ENCODE data around the gene NCOA5.

Gene NCOA5

DNA sequence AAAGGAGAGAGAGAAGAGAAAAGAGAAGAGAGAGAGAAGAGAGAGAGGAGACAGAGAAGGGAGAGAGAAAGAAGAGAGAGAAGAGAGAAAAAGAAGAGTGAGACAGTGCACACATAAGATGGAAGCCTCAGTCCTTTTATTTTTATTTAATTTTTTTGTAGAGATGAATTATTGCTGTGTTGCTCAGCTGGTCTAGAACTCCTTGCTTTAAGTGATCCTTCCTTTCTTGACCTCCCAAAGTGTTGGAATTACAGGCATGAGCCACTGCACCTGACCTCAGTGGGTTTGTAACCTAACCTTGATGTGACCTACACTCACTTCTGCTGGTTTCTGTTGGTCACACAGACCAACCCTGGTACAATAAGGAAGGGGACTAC is 22.1 kb upstream of the NCOA5 start:
- H3K4me1 ChIP-seq (ENCODE audit: insufficient read depth, insufficient read length), result no peaks in the 10 kb centered on the region
- H3K9me3 ChIP-seq (ENCODE audit: insufficient read depth, low read length), result no peaks in the 10 kb centered on the region; the same call in 1 of the 2 replicates
- no peak overlapping the region for H3K4me3 ChIP-seq (ENCODE audit: insufficient read length, low read depth)
- peaks cover 35% of the 10 kb centered on the region for H3K27me3 ChIP-seq (ENCODE audit: insufficient read depth, insufficient read length)
- no peaks in the 10 kb centered on the region for H3K36me3 ChIP-seq (ENCODE audit: insufficient read depth, insufficient read length, low read length)
- DNase-seq (ENCODE audit: low read depth, low spot score), result no peak
- TF ChIP-seq SUZ12 (IDR thresholded peaks at IDR 0.05; ENCODE audit: extremely low read depth, insufficient read depth, insufficient read length), result no peak
- TF ChIP-seq ZNF274 (IDR thresholded peaks at IDR 0.05; ENCODE audit: low read depth, low read length), result no peak
- no peak for TF ChIP-seq YY1 (IDR thresholded peaks at IDR 0.05; ENCODE audit: insufficient read depth, insufficient read length)
- H3K9ac ChIP-seq (ENCODE audit: insufficient read length, low read depth), result no peak overlapping the region

DNA sequence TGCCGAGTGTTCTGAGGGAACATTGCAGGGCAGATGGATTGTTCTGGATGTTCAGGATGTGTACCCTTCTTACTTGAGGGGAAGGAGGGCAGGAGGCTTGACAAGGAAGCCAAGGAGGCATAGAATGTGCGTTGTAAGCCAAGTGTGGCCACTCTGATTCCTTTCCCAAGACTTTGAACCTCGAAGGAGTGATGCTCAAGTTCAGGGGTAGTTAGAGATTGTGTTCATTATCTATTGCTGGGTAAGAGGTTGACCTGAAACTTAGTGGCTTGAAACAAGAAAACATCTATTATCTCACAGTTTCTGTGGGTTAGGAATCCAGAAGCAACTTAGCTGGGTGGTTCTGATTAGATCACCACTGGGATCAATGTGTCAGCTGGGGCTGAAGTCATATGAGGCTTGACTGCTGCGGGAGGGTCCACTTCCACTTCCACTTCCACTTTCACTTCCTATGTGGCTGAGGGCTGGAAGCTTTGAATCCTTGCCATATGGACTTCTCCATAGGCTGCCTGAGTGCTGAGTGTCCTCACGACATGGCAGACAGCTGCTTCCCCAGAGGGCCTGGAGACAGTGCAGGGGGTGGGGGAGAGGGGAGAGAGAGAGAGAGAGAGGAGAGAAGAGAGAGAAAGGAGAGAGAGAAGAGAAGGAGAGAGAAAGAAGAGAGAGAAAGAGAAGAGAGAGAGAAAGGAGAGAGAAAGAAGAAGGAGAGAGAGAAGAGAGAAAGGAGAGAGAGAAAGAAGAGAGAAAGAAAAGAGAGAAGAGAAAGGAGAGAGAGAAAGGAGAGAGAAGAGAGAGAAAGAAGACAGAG is 21.5 kb upstream of the NCOA5 start:
- Histone ChIP-seq H3K4me3 (ENCODE audit: insufficient read length, low read depth) (no peak overlapping the region), H3K4me1 (ENCODE audit: insufficient read depth, insufficient read length) (no peaks in the 10 kb centered on the region), H3K9ac (ENCODE audit: insufficient read length, low read depth) (no peak overlapping the region), H3K27me3 (ENCODE audit: insufficient read depth, insufficient read length) (peaks cover 30% of the 10 kb centered on the region), H3K9me3 (ENCODE audit: insufficient read depth, low read length) (no peaks in the 10 kb centered on the region; the same call in 1 of the 2 replicates), H3K36me3 (ENCODE audit: insufficient read depth, insufficient read length, low read length) (no peaks in the 10 kb centered on the region)
- TF ChIP-seq ZNF274 (IDR thresholded peaks at IDR 0.05; ENCODE audit: low read depth, low read length), result no peak
- TF ChIP-seq SUZ12 (IDR thresholded peaks at IDR 0.05; ENCODE audit: extremely low read depth, insufficient read depth, insufficient read length), result no peak
- DNase-seq (ENCODE audit: low read depth, low spot score), result no peak

DNA sequence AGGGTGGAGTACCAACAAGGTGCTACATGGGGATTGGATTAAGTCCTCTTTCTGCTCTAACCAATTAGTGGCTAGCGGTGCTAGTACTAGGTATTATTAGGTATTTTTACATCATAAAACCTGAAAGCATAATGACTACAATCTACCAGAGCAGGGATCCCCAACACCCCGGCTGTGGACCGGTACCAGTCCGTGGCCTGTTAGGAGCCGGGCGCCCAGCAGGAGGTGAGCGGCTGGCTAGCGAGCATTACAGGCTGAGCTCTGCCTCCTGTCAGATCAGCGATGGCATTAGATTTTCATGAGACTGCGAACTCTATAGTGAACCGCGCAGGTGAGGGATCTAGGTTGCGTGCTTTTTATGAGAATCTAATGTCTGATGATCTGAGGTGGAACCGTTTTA is 19.2 kb upstream of the NCOA5 start:
- no peaks in the 10 kb centered on the region for H3K4me1 ChIP-seq (ENCODE audit: insufficient read depth, insufficient read length)
- H3K27me3 ChIP-seq (ENCODE audit: insufficient read depth, insufficient read length), result peaks cover 8% of the 10 kb centered on the region
- no peaks in the 10 kb centered on the region for H3K9me3 ChIP-seq (ENCODE audit: insufficient read depth, low read length)
- TF ChIP-seq ZNF274 (IDR thresholded peaks at IDR 0.05; ENCODE audit: low read depth, low read length) (no peak), YY1 (IDR thresholded peaks at IDR 0.05; ENCODE audit: insufficient read depth, insufficient read length) (no peak), SUZ12 (IDR thresholded peaks at IDR 0.05; ENCODE audit: extremely low read depth, insufficient read depth, insufficient read length) (no peak)
- DNase-seq (ENCODE audit: low read depth, low spot score), result no peak
- H3K4me3 ChIP-seq (ENCODE audit: insufficient read length, low read depth), result no peak overlapping the region
- no peaks in the 10 kb centered on the region for H3K36me3 ChIP-seq (ENCODE audit: insufficient read depth, insufficient read length, low read length)
- no peak overlapping the region for H3K9ac ChIP-seq (ENCODE audit: insufficient read length, low read depth)

DNA sequence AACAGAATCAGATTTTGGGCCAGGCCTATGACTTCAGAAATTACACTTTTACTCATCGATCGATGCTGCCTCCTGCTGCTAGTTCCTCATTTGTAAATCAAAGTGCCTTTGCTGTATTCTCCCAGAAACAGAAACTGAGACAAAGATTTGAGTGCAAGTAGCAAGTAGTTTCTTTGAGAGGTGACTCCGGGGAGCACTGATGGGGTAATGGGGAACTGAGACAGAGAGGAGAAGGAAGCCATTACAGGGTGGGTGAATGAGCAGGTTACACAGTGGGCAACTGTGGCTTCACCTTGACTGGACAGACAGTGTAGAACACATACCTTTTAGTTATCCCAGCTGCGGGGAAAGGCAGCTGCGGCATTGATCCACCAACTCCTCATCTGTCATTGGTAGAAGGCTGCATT is 18.7 kb upstream of the NCOA5 start:
- no peaks in the 10 kb centered on the region for H3K36me3 ChIP-seq (ENCODE audit: insufficient read depth, insufficient read length, low read length)
- H3K9me3 ChIP-seq (ENCODE audit: insufficient read depth, low read length), result no peaks in the 10 kb centered on the region
- no peak overlapping the region for H3K9ac ChIP-seq (ENCODE audit: insufficient read length, low read depth)
- H3K4me1 ChIP-seq (ENCODE audit: insufficient read depth, insufficient read length), result no peaks in the 10 kb centered on the region
- no peak for DNase-seq (ENCODE audit: low read depth, low spot score)
- H3K4me3 ChIP-seq (ENCODE audit: insufficient read length, low read depth), result no peak overlapping the region
- TF ChIP-seq ZNF274 (IDR thresholded peaks at IDR 0.05; ENCODE audit: low read depth, low read length), result no peak
- no peak for TF ChIP-seq YY1 (IDR thresholded peaks at IDR 0.05; ENCODE audit: insufficient read depth, insufficient read length)
- TF ChIP-seq SUZ12 (IDR thresholded peaks at IDR 0.05; ENCODE audit: extremely low read depth, insufficient read depth, insufficient read length), result no peak
- peaks cover 8% of the 10 kb centered on the region for H3K27me3 ChIP-seq (ENCODE audit: insufficient read depth, insufficient read length)

DNA sequence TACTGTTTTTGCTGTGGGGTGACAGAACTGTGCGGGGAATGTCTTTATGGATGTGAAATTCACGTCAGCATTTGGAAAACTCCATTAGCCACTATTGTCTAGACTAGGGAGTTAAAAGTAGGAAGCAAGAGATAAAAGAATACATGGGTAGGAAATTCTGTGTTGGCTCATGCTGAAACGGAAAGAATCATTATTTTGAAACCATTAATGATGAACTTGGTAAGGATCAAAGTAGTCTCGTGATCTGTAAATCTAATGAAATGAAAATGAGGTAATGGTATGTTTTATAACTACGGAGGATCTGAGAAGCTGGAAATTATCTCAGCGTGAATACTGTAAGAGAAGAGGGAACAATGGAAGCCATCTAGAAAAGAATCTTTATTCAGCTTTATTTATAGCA is 17.3 kb upstream of the NCOA5 start:
- H3K36me3 ChIP-seq (ENCODE audit: insufficient read depth, insufficient read length, low read length), result no peaks in the 10 kb centered on the region
- TF ChIP-seq ZNF274 (IDR thresholded peaks at IDR 0.05; ENCODE audit: low read depth, low read length), result no peak
- no peak for TF ChIP-seq SUZ12 (IDR thresholded peaks at IDR 0.05; ENCODE audit: extremely low read depth, insufficient read depth, insufficient read length)
- TF ChIP-seq YY1 (IDR thresholded peaks at IDR 0.05; ENCODE audit: insufficient read depth, insufficient read length), result no peak
- no peaks in the 10 kb centered on the region for H3K9me3 ChIP-seq (ENCODE audit: insufficient read depth, low read length)
- no peak overlapping the region for H3K9ac ChIP-seq (ENCODE audit: insufficient read length, low read depth)
- H3K4me1 ChIP-seq (ENCODE audit: insufficient read depth, insufficient read length), result no peaks in the 10 kb centered on the region
- H3K4me3 ChIP-seq (ENCODE audit: insufficient read length, low read depth), result no peak overlapping the region
- DNase-seq (ENCODE audit: low read depth, low spot score), result no peak
- H3K27me3 ChIP-seq (ENCODE audit: insufficient read depth, insufficient read length), result peaks cover 8% of the 10 kb centered on the region

DNA sequence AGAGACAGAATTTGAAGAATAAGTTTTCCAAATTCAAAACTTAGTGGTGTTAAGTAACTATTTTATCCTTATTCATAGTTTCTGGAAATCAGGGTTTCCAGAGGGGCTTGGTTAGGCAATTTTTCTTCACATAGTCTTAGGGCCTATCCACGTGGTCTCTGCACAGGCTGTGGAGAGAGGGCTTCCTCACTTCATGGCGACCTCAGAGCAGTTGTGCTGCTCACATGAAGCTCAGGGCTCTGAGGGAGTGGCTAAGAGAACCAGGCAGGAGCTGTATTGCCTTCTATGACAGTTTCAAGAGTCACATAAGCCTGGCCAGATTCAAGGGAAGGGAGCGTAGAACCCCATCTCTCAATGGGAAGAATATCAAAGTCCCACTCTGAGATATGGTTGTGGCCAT is 14.5 kb upstream of the NCOA5 start:
- no peak for DNase-seq (ENCODE audit: low read depth, low spot score)
- Histone ChIP-seq H3K9ac (ENCODE audit: insufficient read length, low read depth) (no peak overlapping the region), H3K36me3 (ENCODE audit: insufficient read depth, insufficient read length, low read length) (no peaks in the 10 kb centered on the region), H3K27me3 (ENCODE audit: insufficient read depth, insufficient read length) (no peaks in the 10 kb centered on the region), H3K4me3 (ENCODE audit: insufficient read length, low read depth) (no peak overlapping the region), H3K4me1 (ENCODE audit: insufficient read depth, insufficient read length) (no peaks in the 10 kb centered on the region), H3K9me3 (ENCODE audit: insufficient read depth, low read length) (no peaks in the 10 kb centered on the region)
- TF ChIP-seq YY1 (IDR thresholded peaks at IDR 0.05; ENCODE audit: insufficient read depth, insufficient read length) (no peak), ZNF274 (IDR thresholded peaks at IDR 0.05; ENCODE audit: low read depth, low read length) (no peak), SUZ12 (IDR thresholded peaks at IDR 0.05; ENCODE audit: extremely low read depth, insufficient read depth, insufficient read length) (no peak)

DNA sequence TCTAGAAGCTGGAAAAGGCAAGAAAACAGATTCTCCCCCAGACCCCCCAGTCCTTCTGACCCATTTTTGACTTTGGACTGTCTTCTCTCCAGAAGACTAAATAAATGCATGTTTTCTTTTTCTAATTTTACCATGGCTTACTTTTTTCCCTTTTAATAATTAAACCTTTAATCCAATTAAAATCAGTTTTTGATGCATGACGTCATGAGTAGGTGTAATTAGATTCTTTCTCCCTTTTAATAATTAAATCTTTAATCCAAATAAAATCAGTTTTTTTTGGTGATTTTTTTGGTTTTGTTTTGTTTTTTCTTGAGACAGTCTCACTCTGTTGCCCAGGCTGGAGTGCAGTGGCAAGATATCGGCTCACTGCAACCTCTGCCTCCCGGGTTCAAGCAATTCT is 13.2 kb upstream of the NCOA5 start:
- H3K9ac ChIP-seq (ENCODE audit: insufficient read length, low read depth), result no peak overlapping the region
- no peaks in the 10 kb centered on the region for H3K27me3 ChIP-seq (ENCODE audit: insufficient read depth, insufficient read length)
- H3K4me3 ChIP-seq (ENCODE audit: insufficient read length, low read depth), result no peak overlapping the region
- no peaks in the 10 kb centered on the region for H3K4me1 ChIP-seq (ENCODE audit: insufficient read depth, insufficient read length)
- H3K36me3 ChIP-seq (ENCODE audit: insufficient read depth, insufficient read length, low read length), result no peaks in the 10 kb centered on the region
- H3K9me3 ChIP-seq (ENCODE audit: insufficient read depth, low read length), result no peaks in the 10 kb centered on the region
- DNase-seq (ENCODE audit: low read depth, low spot score), result no peak
- no peak for TF ChIP-seq YY1 (IDR thresholded peaks at IDR 0.05; ENCODE audit: insufficient read depth, insufficient read length)
- no peak for TF ChIP-seq SUZ12 (IDR thresholded peaks at IDR 0.05; ENCODE audit: extremely low read depth, insufficient read depth, insufficient read length)
- no peak for TF ChIP-seq ZNF274 (IDR thresholded peaks at IDR 0.05; ENCODE audit: low read depth, low read length)

Measured in NT2/D1 (cell line).